GM12878 (cell line): ENCODE results near the gene P3H3. TPM values are rescaled to one million over a fixed set of nuclear protein-coding genes. Genes with fewer than 3 reads are reported as not detected.

Source experiments
- ATAC-seq: fragments of 200-7000 bp; cut with Tn5 transposase; 3 replicates; pipeline ENCODE4 v1.9.1; 2020; ENCODE audit warnings: mild to moderate bottlenecking, moderate library complexity
- BruUV-seq: library from RNA; stranded (reverse); fragments of 400-500 nt; replicated peaks from 2 replicates; lab custom pipeline; 2021; lab: Mats Ljungman, UMichigan
- CTCF ChIA-PET: fragments of 300-600 bp; sonication (Branson Sonifier 250); formaldehyde crosslinking; extraction: SDS; loops from one replicate; lab custom pipeline; 2021; ENCODE audit warnings: inconsistent platforms; lab: Yijun Ruan, JAX
- POLR2A ChIA-PET: fragments of 350-600 bp; formaldehyde crosslinking; extraction: SDS; loops from one replicate; lab custom pipeline; 2021; ENCODE audit warnings: inconsistent platforms; lab: Charles Lee
- RAD21 ChIA-PET: fragments of 300-600 bp; sonication (Branson Sonifier 250); formaldehyde crosslinking; loops from one replicate; lab custom pipeline; 2023; ENCODE audit warnings: antibody characterized with exemption; ENCODE audit not compliant: unreplicated experiment; lab: Charles Lee
- SMC1A ChIA-PET: fragments of 300-600 bp; sonication (Branson Sonifier 250); formaldehyde crosslinking; loops from one replicate; lab custom pipeline; 2023; ENCODE audit not compliant: unreplicated experiment, uncharacterized antibody; lab: Charles Lee
- DNase-seq: peaks from one replicate; pipeline ENCODE4 v3.0.0-alpha.2; 2011; ENCODE audit warnings: low read depth, low spot score
- FAIRE-seq: peaks from 3 replicates; lab custom pipeline; 2011; peaks lifted over from hg19 to GRCh38; lab: Jason Lieb, UNC
- H2AFZ ChIP-seq: 2 replicates; pipeline ENCODE4 v1.6.0; 2011; ENCODE audit warnings: low read depth, low read length, control low read depth; ENCODE audit not compliant: control insufficient read depth
- H3K27ac ChIP-seq: 2 replicates; pipeline ENCODE4 v1.5.1; 2011; ENCODE audit warnings: control low read depth; ENCODE audit not compliant: control insufficient read depth, insufficient read depth
- H3K27me3 ChIP-seq, 2 experiments: replicated peaks in 1 of 2; 2 replicates each; pipeline versions ENCODE4 v1.6.0 to v1.6.1; 2011; ENCODE audit warnings: low read length in 1 of 2; ENCODE audit not compliant: control insufficient read depth in 2 of 2, insufficient read depth in 2 of 2
- H3K36me3 ChIP-seq, 2 experiments: 2 replicates each; pipeline ENCODE4 v1.5.1; 2011; ENCODE audit warnings: low read length in 1 of 2; ENCODE audit not compliant: control insufficient read depth in 2 of 2, insufficient read depth in 2 of 2
- H3K4me1 ChIP-seq: 2 replicates; pipeline ENCODE4 v1.6.1; 2011; ENCODE audit warnings: mild to moderate bottlenecking, low read length, moderate library complexity, mixed read lengths; ENCODE audit not compliant: control insufficient read depth, insufficient read depth
- H3K4me2 ChIP-seq: 2 replicates; pipeline ENCODE4 v1.6.0; 2011; ENCODE audit warnings: control low read depth; ENCODE audit not compliant: control insufficient read depth, insufficient read depth
- H3K4me3 ChIP-seq: fragments of 200-600 bp; sonication (generic); 2 replicates; pipeline ENCODE4 v1.5.1; 2016
- H3K79me2 ChIP-seq: 2 replicates; pipeline ENCODE4 v1.6.0; 2011; ENCODE audit warnings: low read length; ENCODE audit not compliant: control insufficient read depth, insufficient read depth
- H3K9ac ChIP-seq: 2 replicates; pipeline ENCODE4 v1.8.0; 2011; ENCODE audit warnings: low read length, control low read depth, mixed read lengths; ENCODE audit not compliant: control insufficient read depth, insufficient read depth
- H3K9me3 ChIP-seq: replicated peaks from 3 replicates; pipeline ENCODE4 v1.5.1; 2011; ENCODE audit warnings: mild to moderate bottlenecking, low read length; ENCODE audit not compliant: control insufficient read depth, insufficient read depth
- H4K20me1 ChIP-seq: 2 replicates; pipeline ENCODE4 v1.6.0; 2011; ENCODE audit not compliant: control insufficient read depth, insufficient read depth
- BRCA1 ChIP-seq: IDR thresholded peaks from 2 replicates; pipeline ENCODE4 v1.6.1; 2011; ENCODE audit warnings: low read depth, low read length, improper control_type of control experiment
- CHD4 ChIP-seq: fragments of 200-600 bp; sonication (generic); IDR thresholded peaks from 2 replicates; pipeline ENCODE4 v1.6.1; 2016; ENCODE audit warnings: mild to moderate bottlenecking
- MEF2B ChIP-seq: fragments of 450-650 bp; IDR thresholded peaks from 2 replicates; pipeline ENCODE4 v1.6.1; 2018; ENCODE audit warnings: mild to moderate bottlenecking, moderate library complexity; ENCODE audit not compliant: partially characterized antibody, poor library complexity, severe bottlenecking
- RFX5 ChIP-seq: IDR thresholded peaks from 2 replicates; pipeline ENCODE4 v1.6.1; 2011; ENCODE audit warnings: low read depth, low read length, improper control_type of control experiment
- SMAD5 ChIP-seq: IDR thresholded peaks from 2 replicates; pipeline ENCODE4 v1.6.1; 2016; ENCODE audit warnings: antibody characterized with exemption, low read depth
- ZNF207 ChIP-seq: fragments of 450-650 bp; IDR thresholded peaks from 2 replicates; pipeline ENCODE4 v1.6.1; 2014; ENCODE audit warnings: antibody characterized with exemption, mild to moderate bottlenecking, borderline replicate concordance
- WGBS: methylation state at CpG from one replicate; pipeline ENCODE4 v1.1.6; 2016; ENCODE audit warnings: low lambda C conversion rate; ENCODE audit not compliant: insufficient replicate concordance, insufficient coverage; ENCODE audit errors: missing lambda C conversion rate; 5-methylcytosine and 5-hydroxymethylcytosine counted together
- in situ Hi-C: fragments of 300-500 bp; cut with MboI; formaldehyde crosslinking; loops from 9 replicates; pipeline ENCODE4 v1.14.3; 2018; ENCODE audit warnings: mixed read lengths
- intact Hi-C: fragments of 100-400 bp; cut with micrococcal nuclease; formaldehyde crosslinking; loops from one replicate; pipeline ENCODE4 v1.14.2; 2022; ENCODE audit not compliant: unreplicated experiment
- polyA plus RNA-seq, 11 experiments: library from polyadenylated mRNA; depleted of rRNA in 4 of 11; unstranded in 6 of 11; stranded (reverse) in 5 of 11; fragments of >200 nt; fragmentation: Nextera tagmentation in 4 of 11; fragmentation: Illumina TruSeq in 1 of 11; extraction: Ambion mirVana in 4 of 11; extraction: Trizol in 1 of 11; gene quantifications; 1 replicate in 1 of 11; 2 replicates in 10 of 11; pipeline versions ENCODE4 v1.2.1 to v1.2.3, GENCODE V29; 2011 to 2016; ENCODE audit warnings: inconsistent platforms in 2 of 11, missing spikeins in 2 of 11, low read depth in 1 of 11
- total RNA-seq, 4 experiments: library from RNA; depleted of rRNA in 3 of 4; stranded (reverse); fragments of >200 nt in 3 of 4; fragmentation: Illumina TruSeq in 1 of 4; extraction: Trizol in 1 of 4; gene quantifications; 2 replicates each; pipeline versions ENCODE4 v1.2.1 to v1.2.3, GENCODE V29; 2013 to 2021
- TF ChIP-seq, protein P1 (sequence below): fragments of 450-650 bp; conservative IDR thresholded peaks from 2 replicates; pipeline ENCODE4 v1.6.1; 2017; ENCODE audit warnings: mild to moderate bottlenecking, moderate library complexity

P3H3 gene
- total and polyA plus RNA-seq, 10 of the 15 experiments (the other 5 are each of a cell fraction or from before 2014, with no cell fraction given): 0.03 to 0.21 (median 0.05) TPM; not detected in 7

DNA sequence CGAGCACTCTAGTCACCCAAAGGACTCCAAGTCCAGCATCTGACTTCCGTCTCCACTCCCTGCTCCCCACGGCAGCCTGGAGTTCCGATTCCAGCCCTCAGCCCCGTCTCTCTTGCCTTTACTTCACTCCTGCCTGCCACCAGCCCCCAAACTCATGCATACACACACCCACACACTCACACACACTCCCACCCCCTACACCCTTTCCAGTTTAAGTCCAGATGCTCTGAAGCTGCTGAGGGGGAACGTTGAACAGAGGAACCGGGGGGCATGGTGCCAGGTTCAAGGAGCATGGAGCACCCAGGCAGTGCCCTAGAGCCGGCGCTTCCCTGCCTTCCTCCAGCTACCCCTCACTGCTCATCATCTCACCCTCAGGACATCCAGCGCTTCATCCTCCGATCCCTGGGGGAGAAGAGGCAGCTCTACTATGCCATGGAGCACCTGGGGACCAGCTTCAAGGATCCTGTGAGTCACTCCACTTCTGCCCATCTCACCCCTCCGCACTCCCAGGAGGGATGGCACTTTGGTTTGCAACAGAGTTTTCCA lies 3.3 kb downstream of the P3H3 start (continued):
- TF ChIP-seq SMAD5 (no peak), BRCA1 (no peak)

DNA sequence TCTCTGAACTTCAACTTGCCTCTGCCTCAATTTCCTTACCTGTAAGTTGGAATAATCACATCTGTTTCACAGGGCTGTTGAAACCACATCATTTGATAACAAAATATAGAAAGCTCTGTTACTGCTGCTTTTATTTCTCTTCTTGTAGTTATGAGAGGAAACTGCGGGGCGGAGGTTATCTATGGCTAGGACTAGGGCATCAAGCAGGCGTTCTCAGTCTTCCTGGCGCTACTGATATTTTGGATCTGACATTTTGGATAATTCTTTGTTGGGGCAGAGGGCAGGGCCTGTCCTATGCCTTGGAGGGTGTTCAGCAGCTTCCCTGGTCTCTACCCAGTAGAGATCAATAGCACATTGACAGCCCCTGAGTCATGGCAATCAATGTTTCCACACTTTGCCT lies 3.9 kb downstream of the P3H3 start:
- Histone ChIP-seq H2AFZ (no peak overlapping the region), H3K4me1 (peaks cover 4% of the 10 kb centered on the region), H3K4me3 (no peak overlapping the region), H3K36me3 (no peaks in the 10 kb centered on the region), H4K20me1 (no peaks in the 10 kb centered on the region), H3K27ac (no peak overlapping the region), H3K79me2 (no peaks in the 10 kb centered on the region), H3K9me3 (no peaks in the 10 kb centered on the region), H3K4me2 (no peak overlapping the region), H3K27me3 (peaks cover 16 to 17% of the 10 kb centered on the region in 2 experiments), H3K9ac (no peak overlapping the region)
- no TSS peak for BruUV-seq
- POLR2A ChIA-PET: interaction anchor here (0.7 to 1.6 kb wide), 3 partner anchors 20 to 79 kb away, joined by 3 to 8 read pairs (median 4); partner anchors contain the start of genes MLF2, SPSB2 and USP5
- no peak for TF ChIP-seq ZNF207
- TF ChIP-seq RFX5: no peak
- no peak for TF ChIP-seq CHD4
- TF ChIP-seq, protein P1, sequence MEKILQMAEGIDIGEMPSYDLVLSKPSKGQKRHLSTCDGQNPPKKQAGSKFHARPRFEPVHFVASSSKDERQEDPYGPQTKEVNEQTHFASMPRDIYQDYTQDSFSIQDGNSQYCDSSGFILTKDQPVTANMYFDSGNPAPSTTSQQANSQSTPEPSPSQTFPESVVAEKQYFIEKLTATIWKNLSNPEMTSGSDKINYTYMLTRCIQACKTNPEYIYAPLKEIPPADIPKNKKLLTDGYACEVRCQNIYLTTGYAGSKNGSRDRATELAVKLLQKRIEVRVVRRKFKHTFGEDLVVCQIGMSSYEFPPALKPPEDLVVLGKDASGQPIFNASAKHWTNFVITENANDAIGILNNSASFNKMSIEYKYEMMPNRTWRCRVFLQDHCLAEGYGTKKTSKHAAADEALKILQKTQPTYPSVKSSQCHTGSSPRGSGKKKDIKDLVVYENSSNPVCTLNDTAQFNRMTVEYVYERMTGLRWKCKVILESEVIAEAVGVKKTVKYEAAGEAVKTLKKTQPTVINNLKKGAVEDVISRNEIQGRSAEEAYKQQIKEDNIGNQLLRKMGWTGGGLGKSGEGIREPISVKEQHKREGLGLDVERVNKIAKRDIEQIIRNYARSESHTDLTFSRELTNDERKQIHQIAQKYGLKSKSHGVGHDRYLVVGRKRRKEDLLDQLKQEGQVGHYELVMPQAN: no peak
- no peak for TF ChIP-seq MEF2B
- no peak for ATAC-seq
- in situ Hi-C loops (no loop called here), intact Hi-C loops (no loop called here)
- SMC1A ChIA-PET: interaction anchor here (0.7 to 5.8 kb wide), 2 partner anchors 12 to 79 kb away, joined by 3 to 35 read pairs; partner anchors contain the start of gene MLF2
- RAD21 ChIA-PET: no interaction called here
- FAIRE-seq: no peak
- no peak for DNase-seq
- WGBS: 40% methylated on average over 4 of the region's 4 CpGs
- CTCF ChIA-PET: interaction anchor here (0.7 to 6.8 kb wide), 6 partner anchors 19 to 95 kb away, joined by 3 to 72 read pairs (median 13); partner anchors contain the start of genes CDCA3, MLF2 and USP5
